Stimulated activated naive CD8-positive, alpha-beta T cell treated with anti-CD3 and anti-CD28 coated beads, Interleukin-15, amount 100 ng/mL, for 72 hours (primary cell): ENCODE measurements around the gene ZNF655.
A peak's percentile ranks its signal among the peaks of the same experiment; 100 is the strongest.
"Not testable (repeated sequence)": the region's sequence is repeated elsewhere in the genome, so short reads cannot be mapped to it uniquely, and the experiment has no call there.

Experiments
- ATAC-seq: fragments of 150-1000 bp; cut with Tn5 transposase; 2 replicates; pipeline ENCODE4 v1.10.0; 2021; ENCODE audit warnings: mild to moderate bottlenecking, moderate library complexity
- DNase-seq, 2 donors: peaks; one replicate each; pipeline ENCODE4 v3.0.0; 2021 to 2022
- H3K27ac Mint-ChIP-seq, 2 donors: one replicate each; pipeline ENCODE4 v1.8.0; 2022; ENCODE audit warnings: mild to moderate bottlenecking in 2 of 2, mixed read lengths in 2 of 2, moderate library complexity in 2 of 2
- H3K27me3 Mint-ChIP-seq: one replicate; pipeline ENCODE4 v1.8.0; 2022; ENCODE audit warnings: mixed read lengths
- H3K4me1 Mint-ChIP-seq: one replicate; pipeline ENCODE4 v1.8.0; 2022; ENCODE audit warnings: mild to moderate bottlenecking, mixed read lengths
- H3K4me3 Mint-ChIP-seq, 2 donors: one replicate each; pipeline ENCODE4 v1.8.0; 2022; ENCODE audit warnings: mild to moderate bottlenecking in 2 of 2, mixed read lengths in 2 of 2, moderate library complexity in 1 of 2
- H3K9me3 Mint-ChIP-seq, 2 donors: one replicate each; pipeline ENCODE4 v1.8.0; 2022; ENCODE audit warnings: mixed read lengths in 2 of 2

Gene ZNF655, protein sequence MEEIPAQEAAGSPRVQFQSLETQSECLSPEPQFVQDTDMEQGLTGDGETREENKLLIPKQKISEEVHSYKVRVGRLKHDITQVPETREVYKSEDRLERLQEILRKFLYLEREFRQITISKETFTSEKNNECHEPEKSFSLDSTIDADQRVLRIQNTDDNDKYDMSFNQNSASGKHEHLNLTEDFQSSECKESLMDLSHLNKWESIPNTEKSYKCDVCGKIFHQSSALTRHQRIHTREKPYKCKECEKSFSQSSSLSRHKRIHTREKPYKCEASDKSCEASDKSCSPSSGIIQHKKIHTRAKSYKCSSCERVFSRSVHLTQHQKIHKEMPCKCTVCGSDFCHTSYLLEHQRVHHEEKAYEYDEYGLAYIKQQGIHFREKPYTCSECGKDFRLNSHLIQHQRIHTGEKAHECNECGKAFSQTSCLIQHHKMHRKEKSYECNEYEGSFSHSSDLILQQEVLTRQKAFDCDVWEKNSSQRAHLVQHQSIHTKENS

DNA sequence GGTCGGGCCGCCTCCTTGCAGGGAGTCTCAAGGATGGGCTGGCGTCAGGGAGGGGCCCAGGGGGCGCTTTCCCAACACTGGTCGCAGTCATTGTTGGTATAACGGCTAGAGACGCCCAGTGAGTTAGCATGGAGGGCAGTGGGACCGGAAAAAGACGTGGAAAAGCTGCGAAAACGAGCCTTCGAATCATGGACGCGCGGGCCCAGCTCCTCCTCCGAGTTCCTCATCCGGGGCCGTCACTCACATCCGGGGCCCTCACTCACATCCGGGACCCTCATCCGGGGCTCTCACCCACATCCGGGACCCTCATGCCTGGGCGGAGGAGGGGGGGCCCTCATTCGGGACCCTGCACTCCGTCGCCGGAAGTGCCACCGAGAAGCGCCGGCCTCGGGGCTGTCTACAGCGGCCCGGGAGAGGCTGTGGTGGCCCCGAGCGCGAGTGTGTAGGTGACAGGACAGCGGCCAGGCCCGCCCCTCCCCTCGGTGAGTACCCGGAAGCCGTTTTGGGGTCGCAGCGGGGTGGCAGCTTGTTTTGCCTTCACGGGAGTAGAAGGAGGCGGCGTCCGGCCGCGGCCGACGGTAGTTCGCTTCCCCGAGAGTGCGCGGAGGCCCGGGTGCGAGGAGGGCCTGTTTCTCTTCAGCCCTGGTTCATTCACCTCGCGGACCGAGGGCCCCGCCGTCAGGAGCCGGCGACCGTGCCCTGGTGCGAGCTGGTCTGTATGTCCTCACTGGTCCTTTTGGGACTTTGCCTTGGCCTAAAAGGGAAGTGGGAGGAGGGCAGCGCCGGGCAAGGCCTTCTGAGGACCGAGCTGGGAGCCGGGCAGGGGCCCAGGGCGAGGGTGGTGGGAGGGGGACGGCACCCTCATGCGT is at the start of gene ZNF655:
TSS of gene ZNF655 (plus strand) at position 337 of the 869 bp plus-strand sequence. CDS start 1,918 bp downstream, outside the sequence.
- ATAC-seq = peak; percentile 91
- Mint-ChIP-seq H3K27ac (peak within 1 kb of the TSS; percentile 99 to 100), H3K4me3 (peak within 1 kb of the TSS; percentile 92 to 100), H3K4me1 (peaks cover 57% of the 10 kb centered on the region), H3K27me3 (no peaks in the 10 kb centered on the region), H3K9me3 (no peaks in the 10 kb centered on the region)
- DNase-seq = peak; percentile 91 to 92

DNA sequence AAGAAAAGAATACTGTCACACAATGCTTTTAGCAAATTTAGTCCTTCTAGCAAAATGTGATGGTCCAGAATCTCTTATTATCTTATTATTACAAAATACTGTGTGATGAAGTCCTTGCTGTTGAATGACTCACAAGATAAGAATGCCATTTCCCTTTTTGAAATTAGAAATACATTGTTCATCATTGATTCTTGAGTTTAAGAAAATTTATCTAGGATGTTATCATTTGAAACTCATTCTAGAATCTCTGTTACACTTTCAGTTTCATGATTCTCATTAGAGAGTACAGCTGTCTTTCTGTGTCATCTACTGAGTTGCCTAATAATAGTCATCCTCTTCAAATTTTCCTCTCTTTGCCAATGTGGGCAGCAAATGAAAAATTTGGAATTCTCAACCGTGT is 44.4 kb upstream of the ZNF655 start:
- H3K27me3 Mint-ChIP-seq = no peaks in the 10 kb centered on the region
- no peaks in the 10 kb centered on the region for H3K9me3 Mint-ChIP-seq
- H3K4me1 Mint-ChIP-seq = peaks cover 12% of the 10 kb centered on the region
- peak overlapping the region in 1 of 2 donors; percentile 25 for H3K27ac Mint-ChIP-seq
- DNase-seq = no peak
- peak; percentile 40 for ATAC-seq
- H3K4me3 Mint-ChIP-seq = no peak overlapping the region

DNA sequence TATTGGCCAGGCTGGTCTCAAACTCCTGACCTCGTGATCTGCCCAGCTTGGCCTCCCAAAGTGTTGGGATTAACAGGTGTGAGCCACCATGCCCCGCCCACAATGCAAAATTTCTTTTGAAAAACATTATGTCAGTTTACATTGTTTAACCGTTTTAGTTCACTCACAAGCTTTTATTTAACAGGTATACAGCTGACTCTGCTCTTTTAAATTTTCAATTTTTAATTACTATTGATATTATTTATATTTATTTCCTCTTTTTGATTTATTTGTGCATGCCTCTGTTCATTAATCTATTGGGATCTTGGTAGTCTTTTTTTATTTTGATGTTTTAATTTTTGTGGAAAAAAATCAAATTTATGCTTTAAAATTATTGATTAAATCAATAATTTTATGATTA is 37.0 kb upstream of the ZNF655 start:
- Mint-ChIP-seq H3K27me3 (no peaks in the 10 kb centered on the region), H3K4me1 (no peaks in the 10 kb centered on the region), H3K27ac (no peak overlapping the region), H3K4me3 (no peak overlapping the region), H3K9me3 (no peaks in the 10 kb centered on the region)
- no peak for DNase-seq
- ATAC-seq = no peak

DNA sequence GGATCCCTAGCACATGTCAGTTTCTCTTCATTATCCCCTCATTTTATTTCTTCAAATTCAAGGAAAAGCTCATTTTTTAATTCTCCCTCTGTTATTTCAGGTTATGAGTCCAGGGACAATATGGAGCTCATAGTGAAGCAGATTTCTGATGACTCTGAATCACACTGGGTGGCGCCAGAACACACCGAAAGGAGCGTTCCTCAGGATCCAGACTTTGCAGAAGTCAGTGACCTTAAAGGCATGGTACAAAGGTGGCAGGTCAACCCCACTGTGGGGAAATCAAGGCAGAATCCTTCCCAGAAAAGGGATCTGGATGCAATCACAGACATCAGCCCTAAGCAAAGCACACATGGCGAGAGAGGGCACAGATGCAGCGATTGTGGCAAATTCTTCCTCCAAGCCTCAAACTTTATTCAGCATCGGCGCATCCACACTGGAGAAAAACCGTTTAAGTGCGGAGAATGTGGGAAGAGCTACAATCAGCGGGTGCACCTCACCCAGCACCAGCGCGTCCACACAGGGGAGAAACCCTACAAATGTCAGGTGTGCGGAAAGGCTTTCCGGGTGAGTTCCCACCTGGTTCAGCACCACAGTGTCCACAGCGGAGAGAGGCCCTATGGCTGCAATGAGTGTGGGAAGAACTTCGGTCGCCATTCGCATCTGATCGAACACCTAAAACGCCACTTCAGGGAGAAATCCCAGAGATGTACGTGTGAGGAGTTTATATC is 32.6 kb upstream of the ZNF655 start:
- ATAC-seq (peak; percentile 56), DNase-seq (peak in 1 of 2 donors; percentile 21)
- Mint-ChIP-seq H3K27ac (no peak overlapping the region), H3K27me3 (no peaks in the 10 kb centered on the region), H3K4me3 (no peak overlapping the region), H3K4me1 (no peaks in the 10 kb centered on the region), H3K9me3 (peaks cover 12 to 16% of the 10 kb centered on the region in 2 donors)

DNA sequence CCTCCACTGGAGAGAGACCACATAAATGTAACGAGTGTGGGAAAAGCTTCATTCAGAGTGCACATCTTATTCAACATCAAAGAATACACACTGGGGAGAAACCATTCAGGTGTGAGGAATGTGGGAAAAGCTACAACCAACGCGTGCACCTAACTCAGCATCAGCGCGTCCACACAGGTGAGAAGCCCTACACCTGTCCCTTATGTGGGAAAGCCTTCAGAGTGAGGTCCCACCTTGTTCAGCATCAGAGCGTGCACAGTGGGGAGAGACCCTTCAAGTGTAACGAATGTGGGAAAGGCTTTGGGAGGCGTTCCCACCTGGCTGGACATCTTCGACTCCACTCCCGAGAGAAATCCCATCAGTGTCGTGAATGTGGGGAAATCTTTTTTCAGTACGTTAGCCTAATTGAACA is 27.1 kb upstream of the ZNF655 start:
- ATAC-seq (no peak), DNase-seq (no peak)
- no peaks in the 10 kb centered on the region for H3K4me1 Mint-ChIP-seq
- peaks cover 28 to 47% of the 10 kb centered on the region in 2 donors for H3K9me3 Mint-ChIP-seq
- H3K27ac Mint-ChIP-seq = peak overlapping the region in 1 of 2 donors; percentile 19
- no peaks in the 10 kb centered on the region for H3K27me3 Mint-ChIP-seq
- H3K4me3 Mint-ChIP-seq = no peak overlapping the region

DNA sequence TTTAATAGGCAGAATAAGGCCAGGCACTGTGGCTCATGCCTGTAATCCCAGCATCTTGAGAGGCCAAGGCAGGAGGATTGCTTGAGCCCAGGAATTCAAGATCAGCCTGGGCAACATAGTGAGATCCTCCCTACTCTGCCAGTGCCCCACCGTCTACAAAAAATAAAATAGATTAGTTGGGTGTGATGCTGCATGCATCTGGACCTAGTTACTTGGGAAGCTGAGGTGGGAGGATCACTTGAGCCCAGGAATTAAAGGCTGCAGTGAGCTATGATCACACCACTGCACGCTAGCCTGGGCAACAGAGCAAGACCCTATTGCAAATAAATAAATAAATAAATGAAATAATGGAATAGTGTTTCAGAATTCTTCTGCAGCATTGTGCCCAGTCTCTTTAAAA is 22.8 kb upstream of the ZNF655 start:
- H3K4me3 Mint-ChIP-seq = no peak overlapping the region
- H3K27me3 Mint-ChIP-seq = no peaks in the 10 kb centered on the region
- no peaks in the 10 kb centered on the region for H3K4me1 Mint-ChIP-seq
- H3K27ac Mint-ChIP-seq = no peak overlapping the region
- peaks cover 32 to 53% of the 10 kb centered on the region in 2 donors for H3K9me3 Mint-ChIP-seq
- DNase-seq (no peak), ATAC-seq (no peak)

DNA sequence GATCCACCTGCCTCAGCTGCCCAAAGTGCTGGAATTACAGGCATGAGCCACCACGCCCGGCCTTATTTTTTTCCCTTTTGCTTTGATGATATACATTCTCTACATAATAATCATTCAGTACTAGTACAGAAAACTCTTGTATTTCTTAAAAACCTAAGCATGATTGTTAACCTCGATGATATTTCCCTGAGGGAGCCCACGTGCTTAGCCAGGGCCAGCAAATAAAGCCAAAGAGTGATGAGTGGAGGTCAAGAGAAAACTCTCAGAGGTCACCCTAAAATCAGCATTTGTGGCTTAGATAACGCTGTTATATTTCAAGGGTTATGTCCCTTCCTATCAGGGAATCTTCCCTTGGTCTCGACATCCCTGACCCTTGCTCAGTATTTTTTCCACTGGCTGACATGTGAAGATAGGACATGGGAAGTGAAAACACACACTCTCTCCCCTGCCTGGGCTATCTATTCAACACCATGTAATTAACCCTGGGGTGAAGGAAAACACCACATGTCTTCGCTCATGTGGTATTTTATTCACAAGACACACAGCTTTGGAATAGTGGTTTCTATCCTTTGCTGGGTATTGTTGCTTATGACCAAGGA is 19.1 kb upstream of the ZNF655 start:
- DNase-seq (no peak), ATAC-seq (no peak)
- Mint-ChIP-seq H3K27ac (no peak overlapping the region), H3K9me3 (peaks cover 28 to 48% of the 10 kb centered on the region in 2 donors), H3K4me1 (no peaks in the 10 kb centered on the region), H3K27me3 (no peaks in the 10 kb centered on the region), H3K4me3 (no peak overlapping the region)

DNA sequence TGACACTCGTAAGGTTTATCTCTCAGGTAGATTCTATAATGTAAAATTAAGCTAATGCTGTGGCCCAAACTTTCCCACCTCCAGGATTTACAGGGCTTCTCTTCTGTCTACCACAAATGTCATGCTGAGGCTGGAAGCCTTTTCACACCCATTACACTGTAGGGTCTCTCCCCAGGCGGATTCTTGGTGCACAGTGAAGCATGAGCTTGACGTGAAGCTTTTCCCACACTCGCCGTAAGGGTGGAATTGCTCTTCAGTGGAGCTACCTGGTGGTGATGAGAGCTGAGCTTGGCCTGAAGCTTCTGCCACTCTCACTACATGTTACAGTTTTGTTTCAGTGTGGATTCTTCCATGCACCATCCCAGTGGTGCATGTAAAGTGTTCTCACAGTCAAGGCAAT is 17.9 kb upstream of the ZNF655 start:
- Mint-ChIP-seq H3K4me3 (no peak overlapping the region), H3K27ac (no peak overlapping the region), H3K27me3 (no peaks in the 10 kb centered on the region), H3K4me1 (no peaks in the 10 kb centered on the region), H3K9me3 (peaks cover 28 to 48% of the 10 kb centered on the region in 2 donors)
- DNase-seq = no peak
- ATAC-seq = no peak

DNA sequence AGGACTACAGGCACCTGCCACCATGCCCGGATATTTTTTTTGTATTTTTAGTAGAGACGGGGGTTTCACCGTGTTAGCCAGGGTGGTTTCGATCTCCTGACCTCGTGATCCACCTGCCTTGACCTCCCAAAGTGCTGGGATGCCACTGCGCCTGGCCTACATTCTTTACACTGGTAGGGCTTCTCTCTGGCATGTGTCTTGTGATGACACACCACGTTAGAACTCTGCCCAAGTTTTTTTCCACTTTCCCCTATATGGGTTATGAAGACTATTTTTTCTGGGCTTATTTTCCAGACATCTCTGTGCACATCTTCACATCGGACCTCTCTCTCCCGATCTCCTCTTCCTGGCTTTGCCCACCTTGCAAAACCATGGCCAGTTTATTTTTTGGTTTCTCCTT is 17.2 kb upstream of the ZNF655 start:
- H3K27me3 Mint-ChIP-seq = no peaks in the 10 kb centered on the region
- peak overlapping the region in 1 of 2 donors; percentile 15 for H3K27ac Mint-ChIP-seq
- DNase-seq = no peak
- ATAC-seq = no peak
- no peaks in the 10 kb centered on the region for H3K4me1 Mint-ChIP-seq
- H3K9me3 Mint-ChIP-seq = peaks cover 28 to 48% of the 10 kb centered on the region in 2 donors
- H3K4me3 Mint-ChIP-seq = no peak overlapping the region

DNA sequence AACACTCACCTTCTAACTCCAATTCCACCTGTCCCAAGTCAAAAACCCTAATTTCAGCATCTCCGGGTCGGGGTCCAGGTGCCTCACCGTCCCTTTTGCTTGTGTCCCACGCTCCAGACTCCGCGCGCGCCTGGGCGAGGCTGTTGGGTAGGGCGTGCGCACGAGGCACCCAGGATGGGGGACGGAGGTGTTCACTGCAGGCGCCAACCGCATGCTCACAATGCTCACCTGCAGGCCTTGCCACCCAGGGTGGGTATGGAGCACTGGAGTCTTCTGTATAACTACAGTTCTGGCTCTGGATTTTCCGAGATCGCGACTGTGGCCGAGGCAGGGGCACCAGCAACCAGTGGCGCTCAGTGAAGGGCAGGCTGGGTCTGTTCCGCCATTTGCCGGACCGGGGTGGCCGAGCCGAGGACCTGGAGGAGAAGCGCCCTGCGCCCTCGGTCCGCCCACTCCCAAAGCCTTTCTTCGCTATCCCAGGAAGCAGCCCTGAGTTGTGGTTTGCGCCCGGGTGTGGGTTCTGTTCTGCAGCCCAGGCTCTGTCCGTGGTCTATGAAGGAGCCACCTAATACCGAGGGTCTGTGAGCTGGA is 15.3 kb upstream of the ZNF655 start:
- no peaks in the 10 kb centered on the region for H3K4me1 Mint-ChIP-seq
- H3K9me3 Mint-ChIP-seq = peaks cover 24 to 43% of the 10 kb centered on the region in 2 donors
- DNase-seq (no peak), ATAC-seq (no peak)
- no peak overlapping the region for H3K27ac Mint-ChIP-seq
- no peaks in the 10 kb centered on the region for H3K27me3 Mint-ChIP-seq
- H3K4me3 Mint-ChIP-seq = no peak overlapping the region

DNA sequence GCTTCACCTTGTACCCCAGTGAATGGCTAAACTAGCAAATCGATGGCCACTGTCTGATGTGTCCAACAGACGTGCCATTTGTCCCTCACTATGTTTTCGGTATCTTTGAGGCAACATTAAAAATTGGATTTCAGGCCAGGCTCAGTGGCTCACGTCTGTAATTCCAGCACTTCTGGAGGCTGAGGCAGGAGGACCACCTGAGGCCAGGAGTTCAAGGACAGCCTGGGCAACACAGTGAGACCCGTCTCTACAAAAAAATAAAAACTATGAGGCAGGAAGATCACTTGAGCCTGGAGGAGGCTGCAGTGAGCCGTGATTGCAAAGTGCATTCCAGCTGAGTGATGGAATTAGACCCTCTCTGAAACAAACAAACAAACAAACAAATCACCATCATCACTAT is 14.5 kb upstream of the ZNF655 start:
- peaks cover 17 to 36% of the 10 kb centered on the region in 2 donors for H3K9me3 Mint-ChIP-seq
- no peaks in the 10 kb centered on the region for H3K27me3 Mint-ChIP-seq
- no peaks in the 10 kb centered on the region for H3K4me1 Mint-ChIP-seq
- DNase-seq (no peak), ATAC-seq (no peak)
- H3K27ac Mint-ChIP-seq = no peak overlapping the region
- H3K4me3 Mint-ChIP-seq = no peak overlapping the region

DNA sequence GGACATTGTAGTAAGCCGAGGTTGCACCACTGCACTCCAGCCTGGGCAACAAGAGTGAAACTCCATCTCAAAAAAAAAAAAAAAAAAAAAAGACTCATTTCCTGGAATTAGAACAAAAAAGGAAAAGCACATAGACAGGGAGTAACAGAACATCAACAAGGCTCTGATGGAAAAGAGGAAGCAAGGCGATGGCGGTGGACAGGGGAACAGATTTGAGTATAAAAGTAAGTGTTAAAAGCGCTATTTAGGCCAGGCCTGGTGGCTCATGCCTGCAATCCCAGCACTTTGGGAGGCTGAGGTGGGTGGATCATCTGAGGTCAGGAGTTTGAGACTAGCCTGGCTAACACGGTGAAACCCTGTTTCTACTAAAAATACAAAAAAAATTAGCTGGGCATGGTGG is 13.1 kb upstream of the ZNF655 start:
- H3K9me3 Mint-ChIP-seq = peaks cover 15 to 30% of the 10 kb centered on the region in 2 donors
- not testable (repeated sequence) for H3K4me3 Mint-ChIP-seq, DNase-seq, H3K4me1 Mint-ChIP-seq, ATAC-seq, H3K27me3 Mint-ChIP-seq, H3K27ac Mint-ChIP-seq

DNA sequence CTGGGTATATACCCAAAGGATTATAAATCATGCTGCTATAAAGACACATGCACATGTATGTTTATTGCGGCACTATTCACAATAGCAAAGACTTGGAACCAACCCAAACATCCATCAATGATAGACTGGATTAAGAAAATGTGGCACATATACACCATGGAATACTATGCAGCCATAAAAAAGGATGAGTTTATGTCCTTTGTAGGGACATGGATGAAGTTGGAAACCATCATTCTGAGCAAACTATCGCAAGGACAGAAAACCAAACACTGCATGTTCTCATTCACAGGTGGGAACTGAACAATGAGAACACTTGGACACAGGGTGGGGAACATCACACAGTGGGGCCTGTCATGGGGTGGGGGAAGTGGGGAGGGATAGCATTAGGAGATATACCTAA is 8.9 kb upstream of the ZNF655 start:
- ATAC-seq = not testable (repeated sequence)

DNA sequence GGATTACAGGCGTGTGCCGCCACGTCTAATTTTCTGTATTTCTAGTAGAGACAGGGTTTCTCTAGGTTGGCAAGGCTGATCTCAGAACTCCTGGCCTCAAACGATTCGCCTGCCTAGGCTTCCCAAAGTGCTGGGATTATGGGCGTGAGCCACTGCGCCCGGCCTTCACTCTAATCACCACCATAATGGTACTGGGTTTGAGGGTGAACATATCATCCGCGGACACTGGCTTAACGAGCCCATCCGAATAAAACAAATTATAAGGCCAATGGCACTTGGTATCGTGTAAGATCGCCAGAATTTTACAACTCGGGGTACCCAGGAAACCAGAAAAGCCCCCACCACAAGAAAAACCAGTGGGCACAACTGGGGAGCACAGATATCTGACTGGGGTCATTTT is 7.1 kb upstream of the ZNF655 start:
- ATAC-seq = no peak
- no peak for DNase-seq
- Mint-ChIP-seq H3K27ac (peak overlapping the region; percentile 90 to 96), H3K4me3 (peak overlapping the region; percentile 90 to 91), H3K9me3 (no peaks in the 10 kb centered on the region), H3K27me3 (no peaks in the 10 kb centered on the region), H3K4me1 (peaks cover 35% of the 10 kb centered on the region)

More for the DNA sequence above, 8.9 kb upstream of the ZNF655 start:
- H3K27me3 Mint-ChIP-seq, H3K9me3 Mint-ChIP-seq, H3K4me3 Mint-ChIP-seq, DNase-seq, H3K27ac Mint-ChIP-seq: not testable (repeated sequence)
- peaks cover 24% of the 10 kb centered on the region for H3K4me1 Mint-ChIP-seq
